IPS-11a (cell line): ENCODE results near the gene CEP41.
"Not testable (repeated sequence)": the region's sequence is repeated elsewhere in the genome, so short reads cannot be mapped to it uniquely, and the experiment has no call there.

Source experiments
- H3K4me3 ChIP-seq: one replicate; pipeline ENCODE4 v1.5.1; 2013; ENCODE audit warnings: low read depth, low read length, control low read depth

CEP41 gene

GRCh38 chr7:130393841-130394411 lies 46.9 kb downstream of the CEP41 start:
- H3K4me3 ChIP-seq, result no peak overlapping the region

GRCh38 chr7:130393101-130393561 lies 47.7 kb downstream of the CEP41 start:
- H3K4me3 ChIP-seq, result no peak overlapping the region

GRCh38 chr7:130390486-130390885 lies 50.3 kb downstream of the CEP41 start:
- no peak overlapping the region for H3K4me3 ChIP-seq

- H3K4me3 ChIP-seq, result no peak overlapping the region
Observed at GRCh38 chr7:130388671-130389070, 52.1 kb downstream of the CEP41 start.

- no peak overlapping the region for H3K4me3 ChIP-seq
Observed at GRCh38 chr7:130387628-130388403, 53.0 kb downstream of the CEP41 start.

GRCh38 chr7:130387306-130387627 lies 53.5 kb downstream of the CEP41 start:
- no peak overlapping the region for H3K4me3 ChIP-seq

- no peak overlapping the region for H3K4me3 ChIP-seq
Observed at GRCh38 chr7:130386876-130387275, 53.9 kb downstream of the CEP41 start.

- H3K4me3 ChIP-seq, result no peak overlapping the region
Observed at GRCh38 chr7:130385600-130386066, 55.2 kb downstream of the CEP41 start.

GRCh38 chr7:130384841-130385599 lies 55.8 kb downstream of the CEP41 start:
- no peak overlapping the region for H3K4me3 ChIP-seq

GRCh38 chr7:130384371-130384801 lies 56.4 kb downstream of the CEP41 start:
- H3K4me3 ChIP-seq, result no peak overlapping the region

- no peak overlapping the region for H3K4me3 ChIP-seq
Observed at GRCh38 chr7:130383187-130383980, 57.4 kb downstream of the CEP41 start.

GRCh38 chr7:130381468-130382312 lies 59.1 kb downstream of the CEP41 start:
- no peak overlapping the region for H3K4me3 ChIP-seq

GRCh38 chr7:130380861-130381455 lies 59.9 kb downstream of the CEP41 start:
- H3K4me3 ChIP-seq, result no peak overlapping the region

- no peak within 1 kb of the TSS for H3K4me3 ChIP-seq
Observed at GRCh38 chr7:130379921-130380860, 60.6 kb downstream of the CEP41 start, which contains the start of gene CPA1. CPA1 (plus strand) TSS chr7:130380494; CDS start chr7:130380521, 27 bp downstream.

GRCh38 chr7:130379532-130379920 lies 61.3 kb downstream of the CEP41 start:
- no peak overlapping the region for H3K4me3 ChIP-seq

- H3K4me3 ChIP-seq, result no peak overlapping the region
Observed at GRCh38 chr7:130379019-130379418, 61.8 kb downstream of the CEP41 start.

GRCh38 chr7:130377178-130377577 lies 63.6 kb downstream of the CEP41 start:
- H3K4me3 ChIP-seq, result no peak overlapping the region

GRCh38 chr7:130376461-130376860 lies 64.4 kb downstream of the CEP41 start:
- not testable (repeated sequence) for H3K4me3 ChIP-seq
